H9 (cell line): Measurements from ENCODE around the gene GPRC5A. TPM values are rescaled to one million over a fixed set of nuclear protein-coding genes. Genes with fewer than 3 reads are reported as not detected.
A peak's percentile ranks its signal among the peaks of the same experiment; 100 is the strongest.

Experiments used
- DNase-seq: peaks from one replicate; pipeline ENCODE4 v3.0.0-alpha.2; 2017
- H2AFZ ChIP-seq: one replicate; pipeline ENCODE4 v1.6.1; 2013; ENCODE audit warnings: mild to moderate bottlenecking, low read length, control low read depth, moderate library complexity
- H2AK5ac ChIP-seq: 2 replicates; pipeline ENCODE4 v1.6.1; 2013; ENCODE audit warnings: low read length, control low read depth, mixed read lengths; ENCODE audit not compliant: insufficient read length
- H2BK120ac ChIP-seq: one replicate; pipeline ENCODE4 v1.6.1; 2013; ENCODE audit warnings: low read depth, mild to moderate bottlenecking, low read length, control low read depth, inconsistent platforms; ENCODE audit not compliant: poor library complexity, severe bottlenecking
- H2BK12ac ChIP-seq: 2 replicates; pipeline ENCODE4 v1.6.1; 2013; ENCODE audit warnings: low read length, control low read depth, mixed read lengths, low read depth; ENCODE audit not compliant: insufficient read length
- H2BK15ac ChIP-seq: 2 replicates; pipeline ENCODE4 v1.6.1; 2013; ENCODE audit warnings: low read depth, low read length, control low read depth
- H2BK20ac ChIP-seq: one replicate; pipeline ENCODE4 v1.6.1; 2013; ENCODE audit warnings: low read depth, mild to moderate bottlenecking, low read length, control low read depth, inconsistent platforms; ENCODE audit not compliant: poor library complexity, severe bottlenecking
- H2BK5ac ChIP-seq: 2 replicates; pipeline ENCODE4 v1.6.1; 2013; ENCODE audit warnings: low read length, control low read depth, mixed read lengths; ENCODE audit not compliant: insufficient read length
- H3K14ac ChIP-seq: 2 replicates; pipeline ENCODE4 v1.6.1; 2013; ENCODE audit warnings: low read length, control low read depth; ENCODE audit not compliant: insufficient read depth
- H3K18ac ChIP-seq: 2 replicates; pipeline ENCODE4 v1.6.1; 2013; ENCODE audit warnings: low read depth, mild to moderate bottlenecking, mixed read lengths, low read length, control low read depth; ENCODE audit not compliant: insufficient read length
- H3K23ac ChIP-seq: 2 replicates; pipeline ENCODE4 v1.6.1; 2013; ENCODE audit warnings: low read length, control low read depth, mixed read lengths, low read depth; ENCODE audit not compliant: insufficient read length
- H3K23me2 ChIP-seq: 2 replicates; pipeline ENCODE4 v1.6.1; 2013; ENCODE audit warnings: low read depth, mild to moderate bottlenecking, mixed read lengths, low read length, control low read depth; ENCODE audit not compliant: insufficient read length, poor library complexity, severe bottlenecking
- H3K27ac ChIP-seq: 2 replicates; pipeline ENCODE4 v1.5.1; 2013; ENCODE audit warnings: low read length, control low read depth, mixed read lengths, low read depth; ENCODE audit not compliant: insufficient read length
- H3K27me3 ChIP-seq: 2 replicates; pipeline ENCODE4 v1.6.1; 2013; ENCODE audit warnings: low read length, control low read depth, inconsistent platforms; ENCODE audit not compliant: insufficient read depth
- H3K4ac ChIP-seq: 2 replicates; pipeline ENCODE4 v1.6.1; 2013; ENCODE audit warnings: low read depth, mild to moderate bottlenecking, control low read depth, inconsistent platforms, low read length, moderate library complexity
- H3K4me1 ChIP-seq: 2 replicates; pipeline ENCODE4 v1.6.1; 2013; ENCODE audit warnings: low read length, control low read depth, inconsistent platforms; ENCODE audit not compliant: insufficient read depth
- H3K4me2 ChIP-seq: 2 replicates; pipeline ENCODE4 v1.6.1; 2013; ENCODE audit warnings: low read length, control low read depth, mixed read lengths; ENCODE audit not compliant: insufficient read length, insufficient read depth
- H3K56ac ChIP-seq: 2 replicates; pipeline ENCODE4 v1.6.1; 2013; ENCODE audit warnings: low read depth, mild to moderate bottlenecking, mixed read lengths, low read length, control low read depth; ENCODE audit not compliant: insufficient read length
- H3K79me1 ChIP-seq: 2 replicates; pipeline ENCODE4 v1.6.1; 2013; ENCODE audit warnings: low read depth, mild to moderate bottlenecking, moderate library complexity, low read length, control low read depth, inconsistent platforms; ENCODE audit not compliant: insufficient read depth, poor library complexity, severe bottlenecking
- H3K79me2 ChIP-seq: 2 replicates; pipeline ENCODE4 v1.6.1; 2013; ENCODE audit warnings: low read length, control low read depth, inconsistent platforms; ENCODE audit not compliant: insufficient read depth
- H3K9ac ChIP-seq: 2 replicates; pipeline ENCODE4 v1.6.1; 2013; ENCODE audit warnings: low read length, control low read depth, mixed read lengths; ENCODE audit not compliant: insufficient read length; ENCODE audit errors: extremely low read depth
- H3K9me3 ChIP-seq: one replicate; pipeline ENCODE4 v1.6.1; 2013; ENCODE audit warnings: low read depth, low read length, inconsistent platforms; ENCODE audit not compliant: control insufficient read depth
- H3T11ph ChIP-seq: one replicate; pipeline ENCODE4 v1.6.1; 2013; ENCODE audit warnings: mild to moderate bottlenecking, low read length, control low read depth, inconsistent platforms
- H4K20me1 ChIP-seq: one replicate; pipeline ENCODE4 v1.6.1; 2013; ENCODE audit not compliant: control insufficient read depth, insufficient read length, insufficient read depth
- H4K5ac ChIP-seq: 2 replicates; pipeline ENCODE4 v1.6.1; 2013; ENCODE audit warnings: low read depth, mild to moderate bottlenecking, mixed read lengths, low read length, control low read depth; ENCODE audit not compliant: insufficient read length
- H4K8ac ChIP-seq: replicated peaks from 2 replicates; pipeline ENCODE4 v1.6.1; 2013; ENCODE audit warnings: low read length, control low read depth, mixed read lengths, low read depth; ENCODE audit not compliant: insufficient read length
- H4K91ac ChIP-seq: 2 replicates; pipeline ENCODE4 v1.6.1; 2013; ENCODE audit warnings: low read depth, mild to moderate bottlenecking, moderate library complexity, mixed read lengths, low read length, control low read depth; ENCODE audit not compliant: insufficient read length
- H3K27ac Mint-ChIP-seq, 3 experiments: 2 replicates in 2 of 3; 3 replicates in 1 of 3; pipeline ENCODE4 v1.8.0; 2020 to 2021; ENCODE audit warnings: mixed read lengths in 3 of 3, mild to moderate bottlenecking in 1 of 3, moderate library complexity in 1 of 3
- H3K27me3 Mint-ChIP-seq: 2 replicates; pipeline ENCODE4 v1.8.0; 2021; ENCODE audit warnings: low read depth, mild to moderate bottlenecking, moderate library complexity, mixed read lengths
- H3K36me3 Mint-ChIP-seq, 3 experiments: 2 replicates in 2 of 3; 3 replicates in 1 of 3; pipeline ENCODE4 v1.8.0; 2020 to 2021; ENCODE audit warnings: low read depth in 3 of 3, mixed read lengths in 3 of 3; ENCODE audit not compliant: insufficient read depth in 1 of 3
- H3K4me1 Mint-ChIP-seq, 2 experiments: 2 replicates each; pipeline ENCODE4 v1.8.0; 2020; ENCODE audit warnings: mixed read lengths in 2 of 2
- H3K4me3 Mint-ChIP-seq, 2 experiments: 2 replicates in 1 of 2; 3 replicates in 1 of 2; pipeline ENCODE4 v1.8.0; 2020 to 2021; ENCODE audit warnings: mild to moderate bottlenecking in 2 of 2, mixed read lengths in 2 of 2, moderate library complexity in 1 of 2
- H3K9me3 Mint-ChIP-seq, 2 experiments: 2 replicates in 1 of 2; 3 replicates in 1 of 2; pipeline ENCODE4 v1.8.0; 2020; ENCODE audit warnings: mild to moderate bottlenecking in 2 of 2, mixed read lengths in 2 of 2, moderate library complexity in 1 of 2
- WGBS: extraction: QIAGEN DNeasy Blood & Tissue Kit; methylation state at CpG from one replicate; pipeline ENCODE4 v1.1.7; 2013; ENCODE audit warnings: missing lambda C conversion rate, low lambda C conversion rate, mixed read lengths; ENCODE audit not compliant: insufficient read length; ENCODE audit errors: extremely low coverage; 5-methylcytosine and 5-hydroxymethylcytosine counted together
- total RNA-seq: library from RNA; stranded (reverse); gene quantifications from 2 replicates; pipeline ENCODE4 v1.2.1, GENCODE V29; 2021
- TF ChIP-seq, protein P1 (sequence below): fragments of 200-600 bp; sonication (generic); conservative IDR thresholded peaks from 3 replicates; pipeline ENCODE4 v1.8.0; 2021; ENCODE audit warnings: antibody characterized with exemption, mild to moderate bottlenecking

The GPRC5A gene
- total RNA-seq, 1 experiment from 2014 or later, result 0.09 TPM

DNA sequence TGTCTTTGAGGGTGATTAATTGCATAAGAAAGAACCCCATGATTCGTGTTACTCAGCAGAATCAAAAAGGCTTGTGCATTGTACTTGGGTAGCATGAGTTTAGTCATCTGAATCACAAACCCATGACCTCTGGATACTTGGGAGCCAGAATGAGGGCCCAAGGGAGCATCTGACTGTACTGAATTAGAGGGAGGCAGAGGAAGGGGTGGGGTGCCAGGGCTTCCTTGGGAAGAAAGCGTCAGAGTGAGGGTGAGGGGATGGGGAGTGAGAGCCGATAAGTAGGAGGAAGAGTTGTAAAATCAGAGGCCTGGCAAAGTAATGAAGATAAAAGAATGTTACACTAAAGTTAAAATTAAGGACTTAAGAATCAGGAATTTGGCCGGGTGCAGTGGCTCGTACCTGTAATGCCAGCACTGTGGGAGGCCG lies 30.8 kb downstream of the GPRC5A start:
- H3K9me3 ChIP-seq, result no peaks in the 10 kb centered on the region
- no peak overlapping the region for H3K9ac ChIP-seq
- Mint-ChIP-seq H3K36me3 (no peaks in the 10 kb centered on the region), H3K27ac (peak overlapping the region; percentile 53 to 76 (median 74); a peak in 5 of 7 replicates), H3K4me3 (no peak overlapping the region), H3K27me3 (peaks cover 4% of the 10 kb centered on the region), H3K9me3 (peaks cover 0 to 9% of the 10 kb centered on the region in 2 experiments; a peak in 1 of 5 replicates), H3K4me1 (peaks cover 10 to 13% of the 10 kb centered on the region in 2 experiments)
- H4K91ac ChIP-seq, result no peak overlapping the region
- H3K27ac ChIP-seq, result no peak overlapping the region
- H3K4me2 ChIP-seq, result no peak overlapping the region
- TF ChIP-seq, protein P1, sequence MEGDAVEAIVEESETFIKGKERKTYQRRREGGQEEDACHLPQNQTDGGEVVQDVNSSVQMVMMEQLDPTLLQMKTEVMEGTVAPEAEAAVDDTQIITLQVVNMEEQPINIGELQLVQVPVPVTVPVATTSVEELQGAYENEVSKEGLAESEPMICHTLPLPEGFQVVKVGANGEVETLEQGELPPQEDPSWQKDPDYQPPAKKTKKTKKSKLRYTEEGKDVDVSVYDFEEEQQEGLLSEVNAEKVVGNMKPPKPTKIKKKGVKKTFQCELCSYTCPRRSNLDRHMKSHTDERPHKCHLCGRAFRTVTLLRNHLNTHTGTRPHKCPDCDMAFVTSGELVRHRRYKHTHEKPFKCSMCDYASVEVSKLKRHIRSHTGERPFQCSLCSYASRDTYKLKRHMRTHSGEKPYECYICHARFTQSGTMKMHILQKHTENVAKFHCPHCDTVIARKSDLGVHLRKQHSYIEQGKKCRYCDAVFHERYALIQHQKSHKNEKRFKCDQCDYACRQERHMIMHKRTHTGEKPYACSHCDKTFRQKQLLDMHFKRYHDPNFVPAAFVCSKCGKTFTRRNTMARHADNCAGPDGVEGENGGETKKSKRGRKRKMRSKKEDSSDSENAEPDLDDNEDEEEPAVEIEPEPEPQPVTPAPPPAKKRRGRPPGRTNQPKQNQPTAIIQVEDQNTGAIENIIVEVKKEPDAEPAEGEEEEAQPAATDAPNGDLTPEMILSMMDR, result no peak
- H3K14ac ChIP-seq, result no peak overlapping the region
- H4K8ac ChIP-seq, result no peak overlapping the region
- H2BK12ac ChIP-seq, result no peak overlapping the region
- no peaks in the 10 kb centered on the region for H3K79me1 ChIP-seq
- H2BK120ac ChIP-seq, result no peak overlapping the region
- no peak overlapping the region for H2AK5ac ChIP-seq
- no peak overlapping the region for H2BK20ac ChIP-seq
- H3K56ac ChIP-seq, result no peak overlapping the region
- H2BK5ac ChIP-seq, result no peak overlapping the region
- DNase-seq, result no peak
- no peak overlapping the region for H4K5ac ChIP-seq
- no peak overlapping the region for H3K23ac ChIP-seq
- H3K79me2 ChIP-seq, result no peaks in the 10 kb centered on the region
- H3K27me3 ChIP-seq, result no peaks in the 10 kb centered on the region
- no peak overlapping the region for H3T11ph ChIP-seq
- no peak overlapping the region for H3K4ac ChIP-seq
- no peaks in the 10 kb centered on the region for H3K23me2 ChIP-seq
- no CpG with 5 or more reads among the region's 6 CpGs for WGBS
- no peak overlapping the region for H2AFZ ChIP-seq
- no peaks in the 10 kb centered on the region for H4K20me1 ChIP-seq
- peaks cover 7% of the 10 kb centered on the region; the same call in 1 of the 2 replicates for H3K4me1 ChIP-seq
- no peak overlapping the region for H2BK15ac ChIP-seq
- no peak overlapping the region for H3K18ac ChIP-seq
